ENCODE data around the gene CMTM8.

GRCh38 chr3:32296251-32297204 lies 58.0 kb downstream of the CMTM8 start:
- TF ChIP-seq EP300 (IDR thresholded peaks at IDR 0.05) (no peak), POLR2A (IDR thresholded peaks at IDR 0.05) (no peak)
